ENCODE results near the gene ANP32B.

GRCh38 chr9:98050351-98050750 is 67.2 kb downstream of the ANP32B start:
- TF ChIP-seq, protein P1, sequence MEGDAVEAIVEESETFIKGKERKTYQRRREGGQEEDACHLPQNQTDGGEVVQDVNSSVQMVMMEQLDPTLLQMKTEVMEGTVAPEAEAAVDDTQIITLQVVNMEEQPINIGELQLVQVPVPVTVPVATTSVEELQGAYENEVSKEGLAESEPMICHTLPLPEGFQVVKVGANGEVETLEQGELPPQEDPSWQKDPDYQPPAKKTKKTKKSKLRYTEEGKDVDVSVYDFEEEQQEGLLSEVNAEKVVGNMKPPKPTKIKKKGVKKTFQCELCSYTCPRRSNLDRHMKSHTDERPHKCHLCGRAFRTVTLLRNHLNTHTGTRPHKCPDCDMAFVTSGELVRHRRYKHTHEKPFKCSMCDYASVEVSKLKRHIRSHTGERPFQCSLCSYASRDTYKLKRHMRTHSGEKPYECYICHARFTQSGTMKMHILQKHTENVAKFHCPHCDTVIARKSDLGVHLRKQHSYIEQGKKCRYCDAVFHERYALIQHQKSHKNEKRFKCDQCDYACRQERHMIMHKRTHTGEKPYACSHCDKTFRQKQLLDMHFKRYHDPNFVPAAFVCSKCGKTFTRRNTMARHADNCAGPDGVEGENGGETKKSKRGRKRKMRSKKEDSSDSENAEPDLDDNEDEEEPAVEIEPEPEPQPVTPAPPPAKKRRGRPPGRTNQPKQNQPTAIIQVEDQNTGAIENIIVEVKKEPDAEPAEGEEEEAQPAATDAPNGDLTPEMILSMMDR (IDR thresholded peaks at IDR 0.05), result no peak
- TF ChIP-seq EZH2 (IDR thresholded peaks at IDR 0.05; ENCODE audit: borderline replicate concordance, insufficient read depth, low read depth, low read length, poor library complexity, severe bottlenecking), result no peak

All from B cell (primary cell).